ENCODE data around the gene DCLK2. TPM values are rescaled to one million over a fixed set of nuclear protein-coding genes. Genes with fewer than 3 reads are reported as not detected.

DCLK2 gene
- polyA plus RNA-seq, 1 of the 3 experiments (the other 2 are of a cell fraction) = 10.1 TPM

DNA sequence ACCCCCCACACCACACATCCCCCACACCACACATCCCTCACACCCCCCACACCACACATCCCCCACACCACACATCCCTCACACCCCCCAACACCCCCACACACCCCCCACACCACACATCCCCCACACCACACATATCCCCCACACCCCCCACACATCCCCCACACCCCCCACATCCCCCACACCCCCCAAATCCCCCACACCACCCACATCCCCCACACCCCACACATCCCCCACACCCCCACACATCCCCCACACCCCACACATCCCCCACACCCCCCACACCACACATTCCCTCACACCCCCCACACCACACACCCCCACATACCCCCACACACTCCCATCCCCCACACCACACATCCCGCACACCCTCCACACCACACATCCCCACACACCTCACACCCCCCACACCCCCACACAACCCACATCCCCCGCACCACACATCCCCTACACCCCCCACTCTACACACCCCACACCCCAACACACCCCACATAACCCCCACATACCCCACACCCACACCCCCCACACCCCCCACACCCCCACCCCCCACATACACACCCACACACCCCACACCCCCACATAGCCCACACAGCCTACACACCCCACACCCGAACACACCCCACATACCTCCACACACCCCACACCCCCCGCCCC is 172.9 kb downstream of the DCLK2 start:
- peaks cover 46 to 66% of the 10 kb centered on the region in 2 experiments for H3K36me3 ChIP-seq (replicated peaks in 1 of 2; ENCODE audit: control insufficient read depth in 1 of 2, insufficient read depth in 2 of 2, low read length in 1 of 2)
- H3K9me2 ChIP-seq = no peaks in the 10 kb centered on the region
- H3F3A ChIP-seq (replicated peaks; ENCODE audit: insufficient read depth) = peaks cover 29% of the 10 kb centered on the region
- no peak overlapping the region for H3K27ac ChIP-seq (ENCODE audit: low read depth in 2 of 2, low read length in 1 of 2)
- H3K9ac ChIP-seq = no peak overlapping the region
- TF ChIP-seq EP300 (IDR thresholded peaks at IDR 0.05; ENCODE audit: borderline replicate concordance in 1 of 2, low read depth in 1 of 2, low read length in 1 of 2) (no peak), RFX5 (IDR thresholded peaks at IDR 0.05; ENCODE audit: low read length) (no peak), PBX3 (IDR thresholded peaks at IDR 0.05) (no peak), NRF1 (IDR thresholded peaks at IDR 0.05; ENCODE audit: low read depth, low read length) (no peak)
- TF ChIP-seq, protein P1, sequence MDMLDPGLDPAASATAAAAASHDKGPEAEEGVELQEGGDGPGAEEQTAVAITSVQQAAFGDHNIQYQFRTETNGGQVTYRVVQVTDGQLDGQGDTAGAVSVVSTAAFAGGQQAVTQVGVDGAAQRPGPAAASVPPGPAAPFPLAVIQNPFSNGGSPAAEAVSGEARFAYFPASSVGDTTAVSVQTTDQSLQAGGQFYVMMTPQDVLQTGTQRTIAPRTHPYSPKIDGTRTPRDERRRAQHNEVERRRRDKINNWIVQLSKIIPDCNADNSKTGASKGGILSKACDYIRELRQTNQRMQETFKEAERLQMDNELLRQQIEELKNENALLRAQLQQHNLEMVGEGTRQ (IDR thresholded peaks at IDR 0.05; ENCODE audit: borderline replicate concordance, low read depth, low read length) = no peak
- H4K20me1 ChIP-seq (ENCODE audit: insufficient read depth) = no peaks in the 10 kb centered on the region
- H2AFZ ChIP-seq (ENCODE audit: low read depth) = no peak overlapping the region
- peak; percentile 66 for DNase-seq
- ChIA-PET POLR2A (no interaction called here), CTCF (no interaction called here)
- 82% methylated on average over 4 of the region's 4 CpGs for WGBS (ENCODE audit: low lambda C conversion rate)
- H3K4me1 ChIP-seq (ENCODE audit: control insufficient read depth in 1 of 2, insufficient read depth in 2 of 2, low read depth in 1 of 2, low read length in 1 of 2) = no peaks in the 10 kb centered on the region; a peak in 1 of 4 replicates
- H3K9me3 ChIP-seq = no peaks in the 10 kb centered on the region
- no peak overlapping the region for H3K4me3 ChIP-seq (ENCODE audit: low read depth in 2 of 2, low read length in 1 of 2)
- H3K27me3 ChIP-seq (ENCODE audit: insufficient read depth) = no peaks in the 10 kb centered on the region
- no peaks in the 10 kb centered on the region for H3K79me2 ChIP-seq (ENCODE audit: insufficient read depth)
- H3K4me2 ChIP-seq = no peak overlapping the region

- POLR2A ChIA-PET = no interaction called here
- peaks cover 47 to 68% of the 10 kb centered on the region in 2 experiments for H3K36me3 ChIP-seq (replicated peaks in 1 of 2; ENCODE audit: control insufficient read depth in 1 of 2, insufficient read depth in 2 of 2, low read length in 1 of 2)
- CTCF ChIA-PET = interaction anchor here (0.9 to 6.2 kb wide), 3 partner anchors 9 to 270 kb away, joined by 3 to 31 read pairs (median 3); no protein-coding TSS in a partner anchor
Observed at GRCh38 chr4:150251752-150252190, 173.5 kb downstream of the DCLK2 start.

More at GRCh38 chr4:150251752-150252190, 173.5 kb downstream of the DCLK2 start:
- Histone ChIP-seq H3K9me3 (no peaks in the 10 kb centered on the region), H3K4me2 (no peak overlapping the region), H3K4me3 (ENCODE audit: low read depth in 2 of 2, low read length in 1 of 2) (no peak overlapping the region), H3K27ac (ENCODE audit: low read depth in 2 of 2, low read length in 1 of 2) (no peak overlapping the region), H4K20me1 (ENCODE audit: insufficient read depth) (no peaks in the 10 kb centered on the region), H3K79me2 (ENCODE audit: insufficient read depth) (no peaks in the 10 kb centered on the region), H3F3A (replicated peaks; ENCODE audit: insufficient read depth) (peaks cover 29% of the 10 kb centered on the region), H3K9me2 (no peaks in the 10 kb centered on the region), H3K9ac (no peak overlapping the region), H3K27me3 (ENCODE audit: insufficient read depth) (no peaks in the 10 kb centered on the region), H2AFZ (ENCODE audit: low read depth) (no peak overlapping the region), H3K4me1 (ENCODE audit: control insufficient read depth in 1 of 2, insufficient read depth in 2 of 2, low read depth in 1 of 2, low read length in 1 of 2) (no peaks in the 10 kb centered on the region; a peak in 1 of 4 replicates)
- WGBS (ENCODE audit: low lambda C conversion rate) = 90% methylated on average over 7 of the region's 7 CpGs
- DNase-seq = no peak
- TF ChIP-seq PBX3 (IDR thresholded peaks at IDR 0.05) (no peak), POLR2AphosphoS5 (IDR thresholded peaks at IDR 0.05; ENCODE audit: low read depth, low read length) (no peak), IRF3 (IDR thresholded peaks at IDR 0.05; ENCODE audit: low read depth, low read length) (no peak), SIN3A (IDR thresholded peaks at IDR 0.05; ENCODE audit: borderline replicate concordance, low read depth, low read length) (no peak), FOXM1 (IDR thresholded peaks at IDR 0.05; ENCODE audit: low read depth) (no peak), NRF1 (IDR thresholded peaks at IDR 0.05; ENCODE audit: low read depth, low read length) (no peak)
- TF ChIP-seq, protein P2, sequence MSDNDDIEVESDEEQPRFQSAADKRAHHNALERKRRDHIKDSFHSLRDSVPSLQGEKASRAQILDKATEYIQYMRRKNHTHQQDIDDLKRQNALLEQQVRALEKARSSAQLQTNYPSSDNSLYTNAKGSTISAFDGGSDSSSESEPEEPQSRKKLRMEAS (IDR thresholded peaks at IDR 0.05; ENCODE audit: low read depth) = no peak
- TF ChIP-seq, protein P3, sequence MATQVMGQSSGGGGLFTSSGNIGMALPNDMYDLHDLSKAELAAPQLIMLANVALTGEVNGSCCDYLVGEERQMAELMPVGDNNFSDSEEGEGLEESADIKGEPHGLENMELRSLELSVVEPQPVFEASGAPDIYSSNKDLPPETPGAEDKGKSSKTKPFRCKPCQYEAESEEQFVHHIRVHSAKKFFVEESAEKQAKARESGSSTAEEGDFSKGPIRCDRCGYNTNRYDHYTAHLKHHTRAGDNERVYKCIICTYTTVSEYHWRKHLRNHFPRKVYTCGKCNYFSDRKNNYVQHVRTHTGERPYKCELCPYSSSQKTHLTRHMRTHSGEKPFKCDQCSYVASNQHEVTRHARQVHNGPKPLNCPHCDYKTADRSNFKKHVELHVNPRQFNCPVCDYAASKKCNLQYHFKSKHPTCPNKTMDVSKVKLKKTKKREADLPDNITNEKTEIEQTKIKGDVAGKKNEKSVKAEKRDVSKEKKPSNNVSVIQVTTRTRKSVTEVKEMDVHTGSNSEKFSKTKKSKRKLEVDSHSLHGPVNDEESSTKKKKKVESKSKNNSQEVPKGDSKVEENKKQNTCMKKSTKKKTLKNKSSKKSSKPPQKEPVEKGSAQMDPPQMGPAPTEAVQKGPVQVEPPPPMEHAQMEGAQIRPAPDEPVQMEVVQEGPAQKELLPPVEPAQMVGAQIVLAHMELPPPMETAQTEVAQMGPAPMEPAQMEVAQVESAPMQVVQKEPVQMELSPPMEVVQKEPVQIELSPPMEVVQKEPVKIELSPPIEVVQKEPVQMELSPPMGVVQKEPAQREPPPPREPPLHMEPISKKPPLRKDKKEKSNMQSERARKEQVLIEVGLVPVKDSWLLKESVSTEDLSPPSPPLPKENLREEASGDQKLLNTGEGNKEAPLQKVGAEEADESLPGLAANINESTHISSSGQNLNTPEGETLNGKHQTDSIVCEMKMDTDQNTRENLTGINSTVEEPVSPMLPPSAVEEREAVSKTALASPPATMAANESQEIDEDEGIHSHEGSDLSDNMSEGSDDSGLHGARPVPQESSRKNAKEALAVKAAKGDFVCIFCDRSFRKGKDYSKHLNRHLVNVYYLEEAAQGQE (IDR thresholded peaks at IDR 0.05; ENCODE audit: low read depth, low read length) = no peak

Data from SK-N-SH (cell line).